SKM-1 treated with dmso at 0.1 percent for 144 hours (cell line): ENCODE measurements around the gene BBOX1.
"Not testable (repeated sequence)": the region's sequence is repeated elsewhere in the genome, so short reads cannot be mapped to it uniquely, and the experiment has no call there.

ENCODE experiments used
- DNase-seq: peaks from one replicate; lab custom pipeline; 2025; ENCODE audit not compliant: unreplicated experiment; lab: John Stamatoyannopoulos, UW

BBOX1 gene

GRCh38 chr11:27040302-27041115 is at the start of gene BBOX1:
Gene BBOX1, plus strand, starts transcription at chr11:27040815. Its CDS starts 14,616 bp downstream, at chr11:27055431.
- no peak for DNase-seq

GRCh38 chr11:26992031-26992541 is 48.5 kb upstream of the BBOX1 start:
- DNase-seq: no peak

- no peak for DNase-seq
Observed at GRCh38 chr11:26993965-26994457, 46.6 kb upstream of the BBOX1 start, which contains the start of gene FIBIN. Gene FIBIN, plus strand, starts transcription at chr11:26994112. Its CDS starts 415 bp downstream, at chr11:26994527.

GRCh38 chr11:26994631-26995095 is 46.0 kb upstream of the BBOX1 start:
- DNase-seq: no peak

GRCh38 chr11:26995701-26996460 is 44.7 kb upstream of the BBOX1 start:
- no peak for DNase-seq

- DNase-seq: no peak
Observed at GRCh38 chr11:26997378-26997777, 43.2 kb upstream of the BBOX1 start.

- not testable (repeated sequence) for DNase-seq
Observed at GRCh38 chr11:27001136-27001730, 39.4 kb upstream of the BBOX1 start.

GRCh38 chr11:27002431-27002830 is 38.2 kb upstream of the BBOX1 start:
- DNase-seq: no peak

GRCh38 chr11:27002838-27003237 is 37.8 kb upstream of the BBOX1 start:
- DNase-seq: no peak

GRCh38 chr11:27004103-27004502 is 36.5 kb upstream of the BBOX1 start:
- DNase-seq: no peak

- no peak for DNase-seq
Observed at GRCh38 chr11:27008811-27009535, 31.6 kb upstream of the BBOX1 start.

GRCh38 chr11:27011560-27012233 is 28.9 kb upstream of the BBOX1 start:
- no peak for DNase-seq

GRCh38 chr11:27012234-27012921 is 28.2 kb upstream of the BBOX1 start:
- no peak for DNase-seq

- DNase-seq: no peak
Observed at GRCh38 chr11:27013781-27014361, 26.7 kb upstream of the BBOX1 start.

- no peak for DNase-seq
Observed at GRCh38 chr11:27018902-27019529, 21.6 kb upstream of the BBOX1 start.

- no peak for DNase-seq
Observed at GRCh38 chr11:27020751-27021150, 19.9 kb upstream of the BBOX1 start.

- DNase-seq: no peak
Observed at GRCh38 chr11:27022659-27023251, 17.9 kb upstream of the BBOX1 start.

GRCh38 chr11:27024865-27025264 is 15.8 kb upstream of the BBOX1 start:
- DNase-seq: no peak
